ENCODE measurements around the gene MYH15. TPM values are rescaled to one million over a fixed set of nuclear protein-coding genes. Genes with fewer than 3 reads are reported as not detected.

Gene MYH15
- polyA plus RNA-seq, 3 donors = not detected

DNA sequence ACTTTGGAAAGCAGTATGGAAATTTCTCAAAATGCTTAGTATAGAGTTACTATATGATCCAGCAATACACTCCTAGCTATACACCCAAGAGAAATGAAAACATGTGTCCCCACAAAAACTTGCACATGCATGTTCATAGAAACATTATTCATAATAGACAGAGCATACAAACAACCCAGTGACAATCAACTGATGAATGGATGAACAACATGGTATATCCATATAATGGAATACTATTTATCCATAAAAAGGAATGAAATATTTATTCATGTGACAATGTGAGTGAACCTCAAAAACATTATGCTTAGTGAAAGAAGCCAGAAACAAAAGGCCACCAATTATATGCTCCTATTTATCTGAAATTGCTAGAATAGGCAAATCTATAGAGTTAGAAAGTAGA, 6.7 kb downstream of the MYH15 start:
- H3K9me3 ChIP-seq (replicated peaks in 1 of 2; ENCODE audit: control insufficient read depth in 1 of 2, insufficient read depth in 1 of 2, low read length in 2 of 2) = no peaks in the 10 kb centered on the region
- H3K27me3 ChIP-seq (ENCODE audit: control insufficient read depth in 2 of 2, insufficient read depth in 2 of 2, low read length in 2 of 2) = no peaks in the 10 kb centered on the region
- Mint-ChIP-seq H3K4me1 (no peaks in the 10 kb centered on the region), H3K27me3 (ENCODE audit: low read depth in 3 of 3) (peaks cover 0 to 6% (median 0%) of the 10 kb centered on the region in 3 donors), H3K36me3 (no peaks in the 10 kb centered on the region), H3K27ac (no peak overlapping the region), H3K9me3 (peaks cover 0 to 3% (median 0%) of the 10 kb centered on the region in 7 donors), H3K4me3 (no peak overlapping the region)
- TF ChIP-seq, protein P1, sequence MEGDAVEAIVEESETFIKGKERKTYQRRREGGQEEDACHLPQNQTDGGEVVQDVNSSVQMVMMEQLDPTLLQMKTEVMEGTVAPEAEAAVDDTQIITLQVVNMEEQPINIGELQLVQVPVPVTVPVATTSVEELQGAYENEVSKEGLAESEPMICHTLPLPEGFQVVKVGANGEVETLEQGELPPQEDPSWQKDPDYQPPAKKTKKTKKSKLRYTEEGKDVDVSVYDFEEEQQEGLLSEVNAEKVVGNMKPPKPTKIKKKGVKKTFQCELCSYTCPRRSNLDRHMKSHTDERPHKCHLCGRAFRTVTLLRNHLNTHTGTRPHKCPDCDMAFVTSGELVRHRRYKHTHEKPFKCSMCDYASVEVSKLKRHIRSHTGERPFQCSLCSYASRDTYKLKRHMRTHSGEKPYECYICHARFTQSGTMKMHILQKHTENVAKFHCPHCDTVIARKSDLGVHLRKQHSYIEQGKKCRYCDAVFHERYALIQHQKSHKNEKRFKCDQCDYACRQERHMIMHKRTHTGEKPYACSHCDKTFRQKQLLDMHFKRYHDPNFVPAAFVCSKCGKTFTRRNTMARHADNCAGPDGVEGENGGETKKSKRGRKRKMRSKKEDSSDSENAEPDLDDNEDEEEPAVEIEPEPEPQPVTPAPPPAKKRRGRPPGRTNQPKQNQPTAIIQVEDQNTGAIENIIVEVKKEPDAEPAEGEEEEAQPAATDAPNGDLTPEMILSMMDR (IDR thresholded peaks at IDR 0.05) = no peak
- intact Hi-C loops (cut with micrococcal nuclease) = no loop called here
- no peaks in the 10 kb centered on the region for H3K36me3 ChIP-seq (replicated peaks in 1 of 2; ENCODE audit: control insufficient read depth in 1 of 2, insufficient read depth in 2 of 2, low read length in 2 of 2)
- H4K20me1 ChIP-seq (ENCODE audit: insufficient read depth, low read length) = no peaks in the 10 kb centered on the region
- no peaks in the 10 kb centered on the region for H3K4me1 ChIP-seq (ENCODE audit: control insufficient read depth in 1 of 2, insufficient read depth in 2 of 2, low read length in 2 of 2)
- no peak overlapping the region for H2AFZ ChIP-seq (ENCODE audit: insufficient read depth, low read depth, low read length, poor library complexity, severe bottlenecking)
- H3K79me2 ChIP-seq (ENCODE audit: insufficient read depth, low read length) = no peaks in the 10 kb centered on the region
- no peak overlapping the region for H3K4me2 ChIP-seq (replicated peaks; ENCODE audit: extremely low read depth, low read length, poor library complexity, severe bottlenecking)
- H3K4me3 ChIP-seq (replicated peaks in 1 of 3; ENCODE audit: low read depth in 2 of 3, low read length in 3 of 3) = no peak overlapping the region
- no peak for DNase-seq
- H3K9ac ChIP-seq (ENCODE audit: insufficient read depth, low read length, poor library complexity, severe bottlenecking) = no peak overlapping the region
- no peak overlapping the region for H3K27ac ChIP-seq (ENCODE audit: low read depth in 1 of 2, low read length in 2 of 2)

DNA sequence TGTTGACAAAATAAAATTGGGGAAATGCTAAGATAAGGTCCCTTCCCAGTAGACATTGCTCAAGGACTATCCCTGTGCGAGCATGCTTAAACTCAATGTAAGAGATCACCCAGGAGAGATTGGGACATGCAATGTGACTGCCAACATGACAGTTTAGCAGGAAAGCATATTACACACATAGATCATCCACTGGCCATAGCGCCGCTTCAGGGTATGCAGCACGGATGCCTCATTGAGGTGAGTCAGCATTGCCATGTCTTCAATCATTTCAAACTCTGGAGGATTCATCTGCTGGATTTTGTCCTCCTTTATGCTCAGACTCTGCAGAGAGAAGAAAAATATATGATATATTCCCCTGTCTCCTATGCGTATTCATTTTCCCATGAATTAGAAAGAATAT, 8.9 kb downstream of the MYH15 start:
- H3K4me3 Mint-ChIP-seq = no peak overlapping the region
- Histone ChIP-seq H3K4me1 (ENCODE audit: control insufficient read depth in 1 of 2, insufficient read depth in 2 of 2, low read length in 2 of 2) (no peaks in the 10 kb centered on the region), H3K79me2 (ENCODE audit: insufficient read depth, low read length) (no peaks in the 10 kb centered on the region), H4K20me1 (ENCODE audit: insufficient read depth, low read length) (no peaks in the 10 kb centered on the region), H3K27me3 (ENCODE audit: control insufficient read depth in 2 of 2, insufficient read depth in 2 of 2, low read length in 2 of 2) (no peaks in the 10 kb centered on the region), H3K4me2 (replicated peaks; ENCODE audit: extremely low read depth, low read length, poor library complexity, severe bottlenecking) (no peak overlapping the region), H3K36me3 (replicated peaks in 1 of 2; ENCODE audit: control insufficient read depth in 1 of 2, insufficient read depth in 2 of 2, low read length in 2 of 2) (no peaks in the 10 kb centered on the region), H3K9ac (ENCODE audit: insufficient read depth, low read length, poor library complexity, severe bottlenecking) (no peak overlapping the region), H3K27ac (ENCODE audit: low read depth in 1 of 2, low read length in 2 of 2) (no peak overlapping the region), H3K9me3 (replicated peaks in 1 of 2; ENCODE audit: control insufficient read depth in 1 of 2, insufficient read depth in 1 of 2, low read length in 2 of 2) (no peaks in the 10 kb centered on the region), H3K4me3 (replicated peaks in 1 of 3; ENCODE audit: low read depth in 2 of 3, low read length in 3 of 3) (no peak overlapping the region), H2AFZ (ENCODE audit: insufficient read depth, low read depth, low read length, poor library complexity, severe bottlenecking) (no peak overlapping the region)
- H3K4me1 Mint-ChIP-seq = no peaks in the 10 kb centered on the region
- peaks cover 0 to 3% (median 0%) of the 10 kb centered on the region in 7 donors for H3K9me3 Mint-ChIP-seq
- intact Hi-C loops (cut with micrococcal nuclease) = no loop called here
- 88% methylated on average over 1 of the region's 5 CpGs for WGBS (ENCODE audit: insufficient coverage)
- peaks cover 0 to 5% (median 0%) of the 10 kb centered on the region in 3 donors for H3K27me3 Mint-ChIP-seq (ENCODE audit: low read depth in 3 of 3)
- H3K27ac Mint-ChIP-seq = no peak overlapping the region
- H3K36me3 Mint-ChIP-seq = no peaks in the 10 kb centered on the region
- DNase-seq = no peak
- TF ChIP-seq, protein P1 (IDR thresholded peaks at IDR 0.05) = no peak

Data from CD14-positive monocyte (primary cell).